ENCODE data around the gene HRH2.

DNA sequence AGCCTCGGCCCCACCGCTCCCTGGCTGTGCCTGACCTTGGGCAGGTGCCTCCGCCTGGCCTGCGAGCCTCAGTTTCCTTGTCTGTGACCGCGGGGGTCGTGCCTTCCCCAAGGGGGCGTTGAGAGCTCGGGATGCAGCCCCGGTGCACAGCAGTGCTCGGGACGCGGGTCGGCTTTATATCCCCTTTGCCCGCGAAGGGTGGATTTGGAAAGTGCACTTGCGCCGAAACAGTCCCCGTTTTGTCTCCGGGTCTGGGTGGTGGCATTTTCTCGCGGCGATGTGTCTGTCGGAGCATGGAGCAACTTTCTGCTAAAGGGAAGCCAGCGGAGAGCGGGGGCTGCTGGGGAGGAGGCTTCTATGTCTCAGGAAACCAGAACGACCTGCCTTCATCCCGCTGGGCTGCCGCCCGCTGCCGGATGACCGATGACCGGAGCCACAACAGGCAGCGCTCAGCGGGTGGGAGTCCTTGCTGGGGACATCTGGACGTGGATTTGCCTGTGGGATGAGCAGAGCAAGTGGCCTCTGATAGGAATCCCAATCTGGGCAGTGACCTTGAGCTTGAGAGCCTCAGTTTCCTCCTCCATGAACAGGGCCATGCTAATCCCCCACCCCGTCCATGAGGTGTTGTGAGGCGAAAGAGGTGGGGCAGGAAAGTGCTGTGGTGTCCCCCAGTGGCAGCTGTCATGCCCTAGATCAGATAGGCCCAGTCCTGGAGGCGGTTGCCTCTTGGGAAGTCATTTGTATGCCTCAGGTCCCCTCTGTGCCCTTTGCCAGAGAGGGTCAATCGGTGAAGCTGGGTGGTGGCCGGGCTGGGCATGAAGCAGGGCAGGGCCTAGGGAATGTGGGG is 651 bp downstream of the HRH2 start:
- TF ChIP-seq, protein P1, sequence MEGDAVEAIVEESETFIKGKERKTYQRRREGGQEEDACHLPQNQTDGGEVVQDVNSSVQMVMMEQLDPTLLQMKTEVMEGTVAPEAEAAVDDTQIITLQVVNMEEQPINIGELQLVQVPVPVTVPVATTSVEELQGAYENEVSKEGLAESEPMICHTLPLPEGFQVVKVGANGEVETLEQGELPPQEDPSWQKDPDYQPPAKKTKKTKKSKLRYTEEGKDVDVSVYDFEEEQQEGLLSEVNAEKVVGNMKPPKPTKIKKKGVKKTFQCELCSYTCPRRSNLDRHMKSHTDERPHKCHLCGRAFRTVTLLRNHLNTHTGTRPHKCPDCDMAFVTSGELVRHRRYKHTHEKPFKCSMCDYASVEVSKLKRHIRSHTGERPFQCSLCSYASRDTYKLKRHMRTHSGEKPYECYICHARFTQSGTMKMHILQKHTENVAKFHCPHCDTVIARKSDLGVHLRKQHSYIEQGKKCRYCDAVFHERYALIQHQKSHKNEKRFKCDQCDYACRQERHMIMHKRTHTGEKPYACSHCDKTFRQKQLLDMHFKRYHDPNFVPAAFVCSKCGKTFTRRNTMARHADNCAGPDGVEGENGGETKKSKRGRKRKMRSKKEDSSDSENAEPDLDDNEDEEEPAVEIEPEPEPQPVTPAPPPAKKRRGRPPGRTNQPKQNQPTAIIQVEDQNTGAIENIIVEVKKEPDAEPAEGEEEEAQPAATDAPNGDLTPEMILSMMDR (conservative IDR thresholded peaks at IDR 0.05): no peak
- no peak for TF ChIP-seq EZH2 (IDR thresholded peaks at IDR 0.05; ENCODE audit: low read depth)

Measured in PC-9 (cell line).